Ascending aorta (tissue), 2 donors: ENCODE results near the gene DCUN1D1. TPM values are rescaled to one million over a fixed set of nuclear protein-coding genes. Genes with fewer than 3 reads are reported as not detected.

Experiments used
- DNase-seq, 2 donors: peaks; one replicate each; pipeline ENCODE4 v3.0.0-alpha.2; 2019; ENCODE audit warnings: low spot score in 2 of 2
- H3K27ac ChIP-seq, 2 donors: fragments of 200-600 bp; sonication (generic); one replicate each; pipeline ENCODE4 v1.5.1; 2016 to 2017; ENCODE audit warnings: mild to moderate bottlenecking in 1 of 2
- H3K27me3 ChIP-seq: fragments of 200-600 bp; sonication (generic); one replicate; pipeline ENCODE4 v1.5.1; 2017
- H3K36me3 ChIP-seq, 2 donors: fragments of 200-600 bp; sonication (generic); one replicate each; pipeline ENCODE4 v1.5.1; 2016
- H3K4me1 ChIP-seq, 2 donors: fragments of 200-600 bp; sonication (generic); one replicate each; pipeline ENCODE4 v1.5.1; 2016 to 2017; ENCODE audit warnings: mild to moderate bottlenecking in 1 of 2
- H3K4me3 ChIP-seq, 2 donors: fragments of 200-600 bp; sonication (generic); one replicate each; pipeline ENCODE4 v1.5.1; 2016 to 2017; ENCODE audit warnings: mild to moderate bottlenecking in 1 of 2
- H3K9me3 ChIP-seq, 2 donors: fragments of 200-600 bp; sonication (generic); one replicate each; pipeline ENCODE4 v1.5.1; 2016
- intact Hi-C: fragments of 100-400 bp; cut with DNase I; formaldehyde crosslinking; loops from one replicate; pipeline ENCODE4 v1.15.1; 2023
- total RNA-seq: library from RNA; depleted of rRNA; stranded (reverse); fragments of >200 nt; gene quantifications from one replicate; pipeline ENCODE4 v1.1.0, GENCODE V29; 2016
- TF ChIP-seq, protein P1 (sequence below), 3 experiments: fragments of 200-600 bp in 2 of 3; fragments of 450-650 bp in 1 of 3; sonication (generic) in 2 of 3; IDR thresholded peaks; one replicate each; pipeline ENCODE4 v1.5.1; 2016 to 2019; ENCODE audit warnings: antibody characterized with exemption in 3 of 3, mild to moderate bottlenecking in 1 of 3, moderate library complexity in 1 of 3

Gene DCUN1D1
- total RNA-seq, 1 donor from 2014 or later: 8.4 TPM

DNA sequence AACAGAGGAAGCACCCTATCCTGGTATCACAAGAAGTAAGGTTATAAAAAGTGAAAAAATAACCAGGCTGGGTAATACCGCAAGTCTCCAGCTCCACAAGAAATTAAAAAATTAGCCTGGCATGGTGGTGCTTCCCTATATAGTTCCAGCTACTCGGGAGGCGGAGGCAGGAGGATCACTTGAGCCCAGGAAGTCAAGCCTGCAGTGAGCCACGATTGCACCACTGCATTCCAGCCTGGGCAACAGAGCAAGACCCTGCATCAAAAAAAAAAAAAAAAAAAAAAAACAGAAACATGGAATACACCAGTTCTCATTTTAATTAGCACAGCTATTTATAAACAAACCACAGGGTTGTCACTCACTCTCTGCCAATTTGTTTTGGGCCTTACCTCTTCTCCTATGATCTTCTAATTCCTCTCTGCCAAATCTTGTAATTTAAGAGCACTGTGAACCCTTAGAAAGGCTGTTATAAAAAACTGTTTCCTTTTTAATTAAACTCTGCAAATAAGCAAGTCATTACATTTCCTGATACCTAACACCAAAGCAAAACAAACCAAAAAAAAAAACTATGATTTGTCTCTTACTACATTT, 22.6 kb downstream of the DCUN1D1 start:
- H3K4me3 ChIP-seq: no peak overlapping the region
- peaks cover 15 to 17% of the 10 kb centered on the region in 2 donors for H3K36me3 ChIP-seq
- no peaks in the 10 kb centered on the region for H3K4me1 ChIP-seq
- no peak overlapping the region for H3K27ac ChIP-seq
- DNase-seq: no peak
- no peaks in the 10 kb centered on the region for H3K27me3 ChIP-seq
- intact Hi-C loops: no loop called here
- no peaks in the 10 kb centered on the region for H3K9me3 ChIP-seq
- TF ChIP-seq, protein P1, sequence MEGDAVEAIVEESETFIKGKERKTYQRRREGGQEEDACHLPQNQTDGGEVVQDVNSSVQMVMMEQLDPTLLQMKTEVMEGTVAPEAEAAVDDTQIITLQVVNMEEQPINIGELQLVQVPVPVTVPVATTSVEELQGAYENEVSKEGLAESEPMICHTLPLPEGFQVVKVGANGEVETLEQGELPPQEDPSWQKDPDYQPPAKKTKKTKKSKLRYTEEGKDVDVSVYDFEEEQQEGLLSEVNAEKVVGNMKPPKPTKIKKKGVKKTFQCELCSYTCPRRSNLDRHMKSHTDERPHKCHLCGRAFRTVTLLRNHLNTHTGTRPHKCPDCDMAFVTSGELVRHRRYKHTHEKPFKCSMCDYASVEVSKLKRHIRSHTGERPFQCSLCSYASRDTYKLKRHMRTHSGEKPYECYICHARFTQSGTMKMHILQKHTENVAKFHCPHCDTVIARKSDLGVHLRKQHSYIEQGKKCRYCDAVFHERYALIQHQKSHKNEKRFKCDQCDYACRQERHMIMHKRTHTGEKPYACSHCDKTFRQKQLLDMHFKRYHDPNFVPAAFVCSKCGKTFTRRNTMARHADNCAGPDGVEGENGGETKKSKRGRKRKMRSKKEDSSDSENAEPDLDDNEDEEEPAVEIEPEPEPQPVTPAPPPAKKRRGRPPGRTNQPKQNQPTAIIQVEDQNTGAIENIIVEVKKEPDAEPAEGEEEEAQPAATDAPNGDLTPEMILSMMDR (IDR thresholded peaks at IDR 0.05): no peak

GRCh38 chr3:182957226-182957625, 23.1 kb downstream of the DCUN1D1 start:
- H3K27ac ChIP-seq: no peak overlapping the region

DNA sequence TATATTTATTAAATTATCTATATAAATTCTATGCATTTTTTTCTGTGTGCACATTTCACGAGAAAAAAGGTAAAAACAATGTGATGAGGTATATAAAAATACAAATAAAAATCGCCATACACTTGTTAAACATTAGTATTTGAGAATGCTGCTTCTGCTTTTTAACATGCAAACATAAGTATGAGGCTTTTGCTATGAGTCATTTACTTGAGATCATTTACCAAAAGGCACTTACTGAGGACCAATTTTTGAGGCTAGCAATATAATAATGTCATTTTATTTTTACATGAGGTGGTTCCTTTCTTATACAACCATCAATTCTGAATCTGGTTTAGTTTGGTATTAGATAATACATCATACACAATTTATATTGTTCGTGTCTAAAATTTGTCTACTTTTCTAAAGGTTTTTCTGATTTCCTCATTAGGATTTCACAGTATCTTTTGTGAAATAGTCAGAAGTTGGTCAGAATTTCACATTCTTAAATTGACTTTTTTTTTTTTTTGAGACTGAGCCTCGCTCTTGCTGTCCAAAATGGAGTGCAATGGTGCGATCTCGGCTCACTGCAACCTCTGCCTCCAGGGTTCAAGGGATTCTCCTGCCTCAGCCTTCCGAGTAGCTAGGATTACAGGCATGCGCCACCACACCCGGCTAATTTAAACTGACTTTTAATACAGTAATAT, 25.6 kb downstream of the DCUN1D1 start:
- H3K27ac ChIP-seq: no peak overlapping the region
- H3K4me3 ChIP-seq: no peak overlapping the region
- no peaks in the 10 kb centered on the region for H3K4me1 ChIP-seq
- H3K9me3 ChIP-seq: no peaks in the 10 kb centered on the region
- H3K36me3 ChIP-seq: peaks cover 12 to 13% of the 10 kb centered on the region in 2 donors
- no peaks in the 10 kb centered on the region for H3K27me3 ChIP-seq
- TF ChIP-seq, protein P1 (IDR thresholded peaks at IDR 0.05): no peak
- DNase-seq: no peak
- intact Hi-C loops: no loop called here

More at GRCh38 chr3:182957226-182957625, 23.1 kb downstream of the DCUN1D1 start:
- intact Hi-C loops: no loop called here
- peaks cover 15 to 17% of the 10 kb centered on the region in 2 donors for H3K36me3 ChIP-seq
- H3K4me1 ChIP-seq: no peaks in the 10 kb centered on the region
- H3K27me3 ChIP-seq: no peaks in the 10 kb centered on the region
- DNase-seq: no peak
- no peak overlapping the region for H3K4me3 ChIP-seq
- no peaks in the 10 kb centered on the region for H3K9me3 ChIP-seq
- TF ChIP-seq, protein P1 (IDR thresholded peaks at IDR 0.05): no peak

GRCh38 chr3:182949688-182950087, 30.6 kb downstream of the DCUN1D1 start:
- intact Hi-C loops: no loop called here
- H3K27ac ChIP-seq: no peak overlapping the region
- peaks cover 10 to 27% of the 10 kb centered on the region in 2 donors for H3K36me3 ChIP-seq
- no peak overlapping the region for H3K4me3 ChIP-seq
- no peaks in the 10 kb centered on the region for H3K27me3 ChIP-seq
- no peak for DNase-seq
- no peaks in the 10 kb centered on the region for H3K4me1 ChIP-seq
- no peaks in the 10 kb centered on the region for H3K9me3 ChIP-seq
- TF ChIP-seq, protein P1 (IDR thresholded peaks at IDR 0.05): no peak

GRCh38 chr3:182948305-182948704, 32.0 kb downstream of the DCUN1D1 start:
- Histone ChIP-seq H3K36me3 (peaks cover 10 to 30% of the 10 kb centered on the region in 2 donors), H3K27ac (no peak overlapping the region), H3K27me3 (no peaks in the 10 kb centered on the region), H3K4me3 (no peak overlapping the region), H3K9me3 (no peaks in the 10 kb centered on the region), H3K4me1 (no peaks in the 10 kb centered on the region)
- no peak for DNase-seq
- intact Hi-C loops: no loop called here
- TF ChIP-seq, protein P1 (IDR thresholded peaks at IDR 0.05): no peak
